Hepatic stellate cell (primary cell): ENCODE measurements around the gene SGCD.

ENCODE experiments used
- DNase-seq: peaks from one replicate; pipeline ENCODE4 v3.0.0; 2011; ENCODE audit warnings: low spot score

The SGCD gene

DNA sequence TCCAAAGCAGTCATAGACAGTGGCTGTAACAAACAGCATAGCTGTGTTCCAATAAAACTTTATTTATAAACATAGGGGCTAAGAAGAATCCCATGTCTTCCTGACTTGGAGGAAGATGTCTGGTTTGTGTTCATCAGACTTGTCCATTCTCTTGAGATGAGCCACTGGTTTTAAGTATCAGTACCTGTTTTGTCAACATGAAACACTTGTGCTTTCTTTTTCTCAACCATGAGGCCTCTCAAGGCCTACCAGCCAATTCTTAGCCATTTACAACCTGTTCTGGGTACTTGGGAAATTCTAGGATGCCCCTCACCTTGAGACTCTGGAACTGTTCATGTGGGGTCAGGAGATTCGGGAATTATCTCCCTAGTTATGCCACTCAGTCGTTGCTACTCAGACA, 368.8 kb downstream of the SGCD start:
- DNase-seq, result no peak

GRCh38 chr5:156698323-156698722, 371.4 kb downstream of the SGCD start:
- no peak for DNase-seq

DNA sequence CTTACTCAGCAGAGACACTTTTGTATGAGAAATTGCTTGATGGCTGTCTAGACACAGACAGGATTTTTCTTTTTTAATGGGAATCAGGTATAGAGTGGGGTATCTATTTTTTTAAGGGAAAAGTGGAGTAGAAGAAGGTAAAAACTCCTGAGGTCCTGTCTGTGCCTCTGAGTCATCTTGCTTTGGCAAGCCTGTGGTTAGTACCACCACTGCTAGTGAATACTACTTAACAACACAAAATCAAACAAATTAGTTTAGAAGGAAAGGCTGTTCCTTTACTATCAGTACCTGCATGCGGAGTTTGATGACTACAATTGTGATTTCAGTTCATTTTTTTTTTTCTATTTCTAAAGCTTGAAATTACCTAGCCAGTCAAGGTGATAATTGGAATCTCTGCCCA, 372.2 kb downstream of the SGCD start:
- DNase-seq, result no peak

DNA sequence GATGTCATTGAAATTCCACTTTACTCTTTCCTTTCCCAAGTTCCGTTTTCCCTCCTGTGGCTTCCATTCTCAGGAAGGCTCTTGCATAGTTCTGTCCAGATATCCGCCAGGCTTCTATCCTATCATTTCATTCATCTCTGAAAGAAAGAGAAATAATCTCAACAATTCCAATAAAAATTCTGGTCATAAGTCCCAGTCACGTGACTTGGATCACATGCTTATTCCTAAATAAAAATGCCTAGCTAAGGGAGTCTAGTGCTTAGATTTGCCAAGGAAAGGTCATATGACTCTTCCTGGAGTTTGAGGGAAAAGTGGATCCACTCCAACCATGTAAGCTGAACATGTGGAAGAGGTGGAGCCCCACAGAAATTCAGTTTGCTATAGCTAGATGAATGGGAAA, 377.2 kb downstream of the SGCD start:
- no peak for DNase-seq

DNA sequence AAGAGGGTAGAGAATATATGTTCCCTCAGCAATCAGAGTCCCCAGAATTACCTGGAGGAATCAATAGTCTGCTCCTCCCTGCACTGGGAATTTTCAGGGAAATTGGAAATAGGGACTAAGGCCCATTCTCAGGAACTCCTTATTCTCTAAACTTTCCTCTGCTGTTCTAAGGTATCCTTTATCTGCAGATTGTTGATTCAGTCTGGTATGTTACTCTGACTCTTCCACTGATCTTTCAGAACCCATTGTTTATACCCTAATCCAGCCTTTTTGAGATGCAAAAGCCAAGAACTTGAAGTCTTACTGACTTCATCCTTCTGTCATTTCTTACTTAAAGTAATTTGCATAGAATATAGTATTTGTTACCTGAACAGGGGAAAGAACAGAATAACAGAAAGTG, 379.7 kb downstream of the SGCD start:
- no peak for DNase-seq

DNA sequence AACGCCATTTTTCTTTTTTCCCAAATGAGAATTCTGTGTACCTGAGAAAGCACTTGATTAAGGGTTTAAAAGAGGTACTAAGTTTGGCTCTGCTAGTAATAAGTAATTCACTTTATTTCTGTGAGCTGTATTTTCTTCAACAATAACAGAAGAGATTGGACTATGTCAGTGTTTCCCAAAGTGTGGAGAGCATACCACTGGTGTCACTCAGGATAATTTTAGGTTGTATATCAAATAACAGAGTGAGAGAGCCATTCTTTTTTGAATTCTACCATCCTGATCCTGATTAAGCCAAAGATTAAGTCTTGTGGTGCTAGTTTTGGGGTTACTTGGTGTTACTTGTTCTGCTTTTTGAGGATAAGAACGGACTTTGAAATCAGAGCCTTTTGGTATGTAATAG, 380.8 kb downstream of the SGCD start:
- no peak for DNase-seq

DNA sequence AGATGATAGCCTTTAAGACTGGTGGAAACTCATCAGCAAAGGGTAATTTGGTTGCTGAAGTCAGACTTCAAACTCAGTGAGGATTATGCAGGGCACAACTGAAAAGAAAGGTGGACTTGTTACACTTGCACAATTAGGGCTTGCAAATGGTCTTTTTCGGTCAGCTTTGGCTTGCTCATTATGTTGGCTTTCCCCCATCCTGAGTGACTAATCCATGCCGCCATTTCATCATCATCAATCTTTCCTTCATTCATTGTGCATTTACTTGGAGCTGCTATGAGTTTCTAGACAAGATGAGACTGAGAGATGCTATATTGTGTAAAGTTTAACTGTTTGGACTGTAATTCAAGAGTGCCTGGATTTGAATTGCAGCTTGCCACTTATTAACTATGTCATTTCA, 388.3 kb downstream of the SGCD start:
- no peak for DNase-seq

- DNase-seq, result no peak
Observed at GRCh38 chr5:156716591-156717380, 389.8 kb downstream of the SGCD start.

- no peak for DNase-seq
Observed at GRCh38 chr5:156718985-156719384, 392.0 kb downstream of the SGCD start.

GRCh38 chr5:156722358-156722757, 395.4 kb downstream of the SGCD start:
- DNase-seq, result no peak

GRCh38 chr5:156735477-156735876, 408.5 kb downstream of the SGCD start:
- no peak for DNase-seq

DNA sequence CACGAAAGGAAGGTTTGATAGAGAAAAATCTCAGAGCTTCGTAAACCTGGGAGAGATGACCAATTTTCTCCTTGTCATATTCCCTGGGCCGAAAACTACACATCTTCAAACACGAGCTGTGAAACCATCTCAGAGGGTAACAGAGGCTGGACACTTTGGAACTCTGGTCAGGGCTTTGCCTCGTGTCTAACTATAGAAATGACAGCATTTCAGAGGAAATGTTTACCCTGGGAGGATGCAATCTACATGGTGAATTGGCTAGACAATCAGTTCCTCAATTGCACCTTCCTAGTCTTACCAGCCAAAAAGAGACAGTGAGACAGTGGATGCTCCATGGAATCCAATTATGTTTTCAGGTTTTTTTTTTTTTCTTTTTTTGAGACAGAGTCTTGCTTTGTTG, 414.6 kb downstream of the SGCD start:
- DNase-seq, result no peak

GRCh38 chr5:156753846-156754245, 426.9 kb downstream of the SGCD start:
- no peak for DNase-seq

- no peak for DNase-seq
Observed at GRCh38 chr5:156755421-156756087, 428.6 kb downstream of the SGCD start.

GRCh38 chr5:156758011-156758791, 431.2 kb downstream of the SGCD start:
- no peak for DNase-seq

- DNase-seq, result no peak
Observed at GRCh38 chr5:156759156-156759555, 432.2 kb downstream of the SGCD start.

- no peak for DNase-seq
Observed at GRCh38 chr5:156762771-156763170, 435.8 kb downstream of the SGCD start.

GRCh38 chr5:156764176-156764971, 437.4 kb downstream of the SGCD start:
- DNase-seq, result no peak

- no peak for DNase-seq
Observed at GRCh38 chr5:156774273-156774672, 447.3 kb downstream of the SGCD start.

- no peak for DNase-seq
Observed at GRCh38 chr5:156778139-156778706, 451.3 kb downstream of the SGCD start.

GRCh38 chr5:156778752-156779151, 451.8 kb downstream of the SGCD start:
- DNase-seq, result no peak

GRCh38 chr5:156779436-156779835, 452.5 kb downstream of the SGCD start:
- no peak for DNase-seq
